Measurements from ENCODE around the gene ATP6V1B1.

DNA sequence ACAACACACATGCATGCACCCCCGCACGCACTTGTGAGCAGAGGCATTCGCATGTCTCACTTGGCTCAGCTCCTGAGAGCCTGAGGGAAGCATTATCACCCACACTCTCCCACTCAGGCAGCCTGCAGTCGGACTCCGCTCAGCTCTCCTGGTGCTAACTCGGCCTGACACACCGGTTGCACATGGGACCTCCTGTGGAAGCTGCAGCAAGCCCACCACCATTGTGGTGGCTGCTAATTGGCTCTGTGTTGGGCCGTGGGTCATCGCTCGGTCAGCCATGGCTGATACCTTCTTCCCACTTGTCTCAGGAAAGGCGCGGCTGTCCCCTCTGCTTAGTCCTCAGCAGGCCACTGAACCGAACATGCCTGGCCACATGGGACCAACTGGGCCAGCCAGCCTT lies 72.6 kb downstream of the ATP6V1B1 start:
- TF ChIP-seq, protein P1, sequence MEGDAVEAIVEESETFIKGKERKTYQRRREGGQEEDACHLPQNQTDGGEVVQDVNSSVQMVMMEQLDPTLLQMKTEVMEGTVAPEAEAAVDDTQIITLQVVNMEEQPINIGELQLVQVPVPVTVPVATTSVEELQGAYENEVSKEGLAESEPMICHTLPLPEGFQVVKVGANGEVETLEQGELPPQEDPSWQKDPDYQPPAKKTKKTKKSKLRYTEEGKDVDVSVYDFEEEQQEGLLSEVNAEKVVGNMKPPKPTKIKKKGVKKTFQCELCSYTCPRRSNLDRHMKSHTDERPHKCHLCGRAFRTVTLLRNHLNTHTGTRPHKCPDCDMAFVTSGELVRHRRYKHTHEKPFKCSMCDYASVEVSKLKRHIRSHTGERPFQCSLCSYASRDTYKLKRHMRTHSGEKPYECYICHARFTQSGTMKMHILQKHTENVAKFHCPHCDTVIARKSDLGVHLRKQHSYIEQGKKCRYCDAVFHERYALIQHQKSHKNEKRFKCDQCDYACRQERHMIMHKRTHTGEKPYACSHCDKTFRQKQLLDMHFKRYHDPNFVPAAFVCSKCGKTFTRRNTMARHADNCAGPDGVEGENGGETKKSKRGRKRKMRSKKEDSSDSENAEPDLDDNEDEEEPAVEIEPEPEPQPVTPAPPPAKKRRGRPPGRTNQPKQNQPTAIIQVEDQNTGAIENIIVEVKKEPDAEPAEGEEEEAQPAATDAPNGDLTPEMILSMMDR (IDR thresholded peaks at IDR 0.05), result no peak
- TF ChIP-seq ZFX (IDR thresholded peaks at IDR 0.05; ENCODE audit: borderline replicate concordance), result no peak
